ENCODE data around the gene TELO2.

DNA sequence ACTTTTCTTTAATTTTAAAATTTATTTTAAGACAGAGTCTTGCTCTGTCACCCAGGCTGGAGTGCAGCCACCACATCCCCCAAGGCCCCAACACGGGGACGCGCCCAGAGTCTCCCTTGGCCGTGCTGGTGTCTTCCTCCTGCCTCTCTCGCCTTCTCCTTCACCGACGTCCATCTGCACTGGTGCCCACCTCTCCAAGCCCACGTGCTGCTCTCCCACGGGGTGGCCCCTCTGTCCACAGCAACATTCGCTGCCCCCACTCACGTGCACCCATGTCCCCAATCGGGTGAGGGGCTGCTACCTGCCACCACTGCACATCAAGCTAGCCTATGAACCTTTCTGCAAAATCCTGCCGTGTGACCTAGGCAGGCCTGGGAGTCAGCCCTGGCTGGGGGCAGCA, 43.4 kb downstream of the TELO2 start:
- TF ChIP-seq, protein P1, sequence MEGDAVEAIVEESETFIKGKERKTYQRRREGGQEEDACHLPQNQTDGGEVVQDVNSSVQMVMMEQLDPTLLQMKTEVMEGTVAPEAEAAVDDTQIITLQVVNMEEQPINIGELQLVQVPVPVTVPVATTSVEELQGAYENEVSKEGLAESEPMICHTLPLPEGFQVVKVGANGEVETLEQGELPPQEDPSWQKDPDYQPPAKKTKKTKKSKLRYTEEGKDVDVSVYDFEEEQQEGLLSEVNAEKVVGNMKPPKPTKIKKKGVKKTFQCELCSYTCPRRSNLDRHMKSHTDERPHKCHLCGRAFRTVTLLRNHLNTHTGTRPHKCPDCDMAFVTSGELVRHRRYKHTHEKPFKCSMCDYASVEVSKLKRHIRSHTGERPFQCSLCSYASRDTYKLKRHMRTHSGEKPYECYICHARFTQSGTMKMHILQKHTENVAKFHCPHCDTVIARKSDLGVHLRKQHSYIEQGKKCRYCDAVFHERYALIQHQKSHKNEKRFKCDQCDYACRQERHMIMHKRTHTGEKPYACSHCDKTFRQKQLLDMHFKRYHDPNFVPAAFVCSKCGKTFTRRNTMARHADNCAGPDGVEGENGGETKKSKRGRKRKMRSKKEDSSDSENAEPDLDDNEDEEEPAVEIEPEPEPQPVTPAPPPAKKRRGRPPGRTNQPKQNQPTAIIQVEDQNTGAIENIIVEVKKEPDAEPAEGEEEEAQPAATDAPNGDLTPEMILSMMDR (IDR thresholded peaks at IDR 0.05) = no peak
- no peak for TF ChIP-seq BHLHE40 (IDR thresholded peaks at IDR 0.05; ENCODE audit: low read depth, low read length)
- TF ChIP-seq ZFP36 (IDR thresholded peaks at IDR 0.05; ENCODE audit: borderline replicate concordance, partially characterized antibody) = no peak
- TF ChIP-seq, protein P2, sequence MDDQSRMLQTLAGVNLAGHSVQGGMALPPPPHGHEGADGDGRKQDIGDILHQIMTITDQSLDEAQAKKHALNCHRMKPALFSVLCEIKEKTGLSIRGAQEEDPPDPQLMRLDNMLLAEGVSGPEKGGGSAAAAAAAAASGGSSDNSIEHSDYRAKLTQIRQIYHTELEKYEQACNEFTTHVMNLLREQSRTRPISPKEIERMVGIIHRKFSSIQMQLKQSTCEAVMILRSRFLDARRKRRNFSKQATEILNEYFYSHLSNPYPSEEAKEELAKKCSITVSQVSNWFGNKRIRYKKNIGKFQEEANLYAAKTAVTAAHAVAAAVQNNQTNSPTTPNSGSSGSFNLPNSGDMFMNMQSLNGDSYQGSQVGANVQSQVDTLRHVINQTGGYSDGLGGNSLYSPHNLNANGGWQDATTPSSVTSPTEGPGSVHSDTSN (IDR thresholded peaks at IDR 0.05) = no peak
- TF ChIP-seq CEBPB (IDR thresholded peaks at IDR 0.05) = no peak
- TF ChIP-seq, protein P3, sequence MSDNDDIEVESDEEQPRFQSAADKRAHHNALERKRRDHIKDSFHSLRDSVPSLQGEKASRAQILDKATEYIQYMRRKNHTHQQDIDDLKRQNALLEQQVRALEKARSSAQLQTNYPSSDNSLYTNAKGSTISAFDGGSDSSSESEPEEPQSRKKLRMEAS (IDR thresholded peaks at IDR 0.05) = no peak
- TF ChIP-seq, protein P4, sequence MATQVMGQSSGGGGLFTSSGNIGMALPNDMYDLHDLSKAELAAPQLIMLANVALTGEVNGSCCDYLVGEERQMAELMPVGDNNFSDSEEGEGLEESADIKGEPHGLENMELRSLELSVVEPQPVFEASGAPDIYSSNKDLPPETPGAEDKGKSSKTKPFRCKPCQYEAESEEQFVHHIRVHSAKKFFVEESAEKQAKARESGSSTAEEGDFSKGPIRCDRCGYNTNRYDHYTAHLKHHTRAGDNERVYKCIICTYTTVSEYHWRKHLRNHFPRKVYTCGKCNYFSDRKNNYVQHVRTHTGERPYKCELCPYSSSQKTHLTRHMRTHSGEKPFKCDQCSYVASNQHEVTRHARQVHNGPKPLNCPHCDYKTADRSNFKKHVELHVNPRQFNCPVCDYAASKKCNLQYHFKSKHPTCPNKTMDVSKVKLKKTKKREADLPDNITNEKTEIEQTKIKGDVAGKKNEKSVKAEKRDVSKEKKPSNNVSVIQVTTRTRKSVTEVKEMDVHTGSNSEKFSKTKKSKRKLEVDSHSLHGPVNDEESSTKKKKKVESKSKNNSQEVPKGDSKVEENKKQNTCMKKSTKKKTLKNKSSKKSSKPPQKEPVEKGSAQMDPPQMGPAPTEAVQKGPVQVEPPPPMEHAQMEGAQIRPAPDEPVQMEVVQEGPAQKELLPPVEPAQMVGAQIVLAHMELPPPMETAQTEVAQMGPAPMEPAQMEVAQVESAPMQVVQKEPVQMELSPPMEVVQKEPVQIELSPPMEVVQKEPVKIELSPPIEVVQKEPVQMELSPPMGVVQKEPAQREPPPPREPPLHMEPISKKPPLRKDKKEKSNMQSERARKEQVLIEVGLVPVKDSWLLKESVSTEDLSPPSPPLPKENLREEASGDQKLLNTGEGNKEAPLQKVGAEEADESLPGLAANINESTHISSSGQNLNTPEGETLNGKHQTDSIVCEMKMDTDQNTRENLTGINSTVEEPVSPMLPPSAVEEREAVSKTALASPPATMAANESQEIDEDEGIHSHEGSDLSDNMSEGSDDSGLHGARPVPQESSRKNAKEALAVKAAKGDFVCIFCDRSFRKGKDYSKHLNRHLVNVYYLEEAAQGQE (IDR thresholded peaks at IDR 0.05) = no peak
- no peak for TF ChIP-seq CHD2 (IDR thresholded peaks at IDR 0.05; ENCODE audit: low read length, partially characterized antibody)
- no peak for TF ChIP-seq CBX2 (IDR thresholded peaks at IDR 0.05; ENCODE audit: borderline replicate concordance, low read depth)
- TF ChIP-seq POLR2A (IDR thresholded peaks at IDR 0.05; ENCODE audit: low read length) = no peak
- TF ChIP-seq EP300 (IDR thresholded peaks at IDR 0.05) = no peak
- TF ChIP-seq MYC (IDR thresholded peaks at IDR 0.05; ENCODE audit: borderline replicate concordance, low read length) = no peak
- no peak for TF ChIP-seq SMC3 (IDR thresholded peaks at IDR 0.05)

Data from A549 (cell line).